BLaER1 (cell line): ENCODE results near the gene JPT2.

Source experiments
- H3K27ac ChIP-seq: shearing (Covaris generic); formaldehyde crosslinking; 2 replicates; pipeline ENCODE4 v1.8.1; 2022
- H3K27me3 ChIP-seq: shearing (Covaris generic); formaldehyde crosslinking; 2 replicates; pipeline ENCODE4 v1.8.1; 2022
- H3K36me3 ChIP-seq: shearing (Covaris generic); formaldehyde crosslinking; 2 replicates; pipeline ENCODE4 v1.8.1; 2022
- H3K4me1 ChIP-seq: shearing (Covaris generic); formaldehyde crosslinking; 2 replicates; pipeline ENCODE4 v1.8.1; 2022
- H3K4me2 ChIP-seq: shearing (Covaris generic); formaldehyde crosslinking; 2 replicates; pipeline ENCODE4 v1.8.1; 2022
- H3K4me3 ChIP-seq: shearing (Covaris generic); formaldehyde crosslinking; 2 replicates; pipeline ENCODE4 v1.8.1; 2022
- H3K9ac ChIP-seq: shearing (Covaris generic); formaldehyde crosslinking; 2 replicates; pipeline ENCODE4 v1.8.1; 2022
- H3K9me3 ChIP-seq: shearing (Covaris generic); formaldehyde crosslinking; 2 replicates; pipeline ENCODE4 v1.8.1; 2022
- H4K20me1 ChIP-seq: shearing (Covaris generic); formaldehyde crosslinking; 2 replicates; pipeline ENCODE4 v1.8.1; 2022
- Cebpa-rat ChIP-seq: shearing (Covaris generic); IDR thresholded peaks from 2 replicates; pipeline ENCODE4 v1.8.1; 2022

Gene JPT2

GRCh38 chr16:1638757-1639156 lies 39.3 kb upstream of the JPT2 start:
- Histone ChIP-seq H3K27ac (peak overlapping the region; percentile 78), H3K27me3 (no peaks in the 10 kb centered on the region), H3K4me3 (no peak overlapping the region), H3K9ac (no peak overlapping the region), H3K9me3 (no peaks in the 10 kb centered on the region), H3K4me1 (peaks cover 54% of the 10 kb centered on the region), H3K4me2 (peak overlapping the region; percentile 83), H3K36me3 (peaks cover 94% of the 10 kb centered on the region), H4K20me1 (no peaks in the 10 kb centered on the region; the same call in 1 of the 2 replicates)
- TF ChIP-seq Cebpa-rat = no peak

- H3K27ac ChIP-seq = peak overlapping the region; percentile 78
- TF ChIP-seq Cebpa-rat = no peak
- H3K4me3 ChIP-seq = no peak overlapping the region; the same call in 1 of the 2 replicates
- no peaks in the 10 kb centered on the region; the same call in 1 of the 2 replicates for H4K20me1 ChIP-seq
- peaks cover 94% of the 10 kb centered on the region for H3K36me3 ChIP-seq
- no peaks in the 10 kb centered on the region for H3K27me3 ChIP-seq
- H3K4me2 ChIP-seq = peak overlapping the region; percentile 83
- H3K4me1 ChIP-seq = peaks cover 60% of the 10 kb centered on the region
- no peaks in the 10 kb centered on the region for H3K9me3 ChIP-seq
- 0 out of 2 replicates have a peak overlapping the region, but pooled peaks have one; percentile 42 for H3K9ac ChIP-seq
Measured at GRCh38 chr16:1639282-1639681, 38.8 kb upstream of the JPT2 start.

- peaks cover 93% of the 10 kb centered on the region for H3K36me3 ChIP-seq
- H3K4me2 ChIP-seq = peak overlapping the region; percentile 83
- H4K20me1 ChIP-seq = no peaks in the 10 kb centered on the region; the same call in 1 of the 2 replicates
- H3K27me3 ChIP-seq = no peaks in the 10 kb centered on the region
- H3K9ac ChIP-seq = peak overlapping the region; percentile 42
- H3K9me3 ChIP-seq = no peaks in the 10 kb centered on the region
- H3K27ac ChIP-seq = peak overlapping the region; percentile 78
- peak overlapping the region; percentile 22; the same call in 1 of the 2 replicates for H3K4me3 ChIP-seq
- TF ChIP-seq Cebpa-rat = no peak
- H3K4me1 ChIP-seq = peaks cover 66% of the 10 kb centered on the region
Measured at GRCh38 chr16:1639860-1640259, 38.2 kb upstream of the JPT2 start.

DNA sequence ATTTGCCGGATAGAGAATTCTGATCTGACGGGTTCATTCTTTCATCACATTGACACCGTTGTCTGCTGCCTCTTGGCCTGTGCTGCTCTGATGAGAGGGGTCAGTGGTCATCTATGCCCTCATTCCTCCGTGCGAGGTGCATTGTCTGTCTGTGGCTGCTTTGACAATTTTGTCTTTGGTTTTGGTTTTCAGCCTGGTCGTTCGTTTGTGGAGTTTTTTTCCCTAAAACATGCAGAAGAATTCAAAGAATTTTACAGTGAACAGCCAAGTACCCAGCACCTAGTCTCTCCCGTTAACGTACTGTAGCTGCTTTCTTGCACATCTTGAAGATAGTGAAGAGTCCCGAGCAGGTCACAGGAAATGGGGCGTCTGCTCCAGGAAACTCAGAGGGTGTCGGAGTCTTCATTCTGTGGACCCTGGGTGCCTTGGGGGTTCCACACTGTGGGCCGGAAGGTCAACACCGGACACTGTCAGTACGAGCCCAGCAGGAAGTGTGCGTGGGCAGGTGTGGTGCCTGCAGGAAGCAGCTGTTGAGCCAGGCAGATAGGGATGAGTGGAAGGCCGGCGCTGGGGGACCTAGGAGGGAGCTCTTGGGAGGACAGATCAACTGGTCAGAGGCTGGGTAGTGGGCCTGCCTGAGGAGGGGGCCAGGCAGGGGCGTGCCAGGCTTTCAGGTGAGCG lies 37.7 kb upstream of the JPT2 start:
- Histone ChIP-seq H3K9me3 (no peaks in the 10 kb centered on the region), H3K4me2 (peak overlapping the region; percentile 83), H4K20me1 (no peaks in the 10 kb centered on the region; the same call in 1 of the 2 replicates), H3K27ac (peak overlapping the region; percentile 78), H3K27me3 (no peaks in the 10 kb centered on the region), H3K9ac (peak overlapping the region; percentile 42), H3K4me3 (peak overlapping the region; percentile 22; the same call in 1 of the 2 replicates), H3K36me3 (peaks cover 93% of the 10 kb centered on the region), H3K4me1 (peaks cover 71% of the 10 kb centered on the region)
- TF ChIP-seq Cebpa-rat = no peak

DNA sequence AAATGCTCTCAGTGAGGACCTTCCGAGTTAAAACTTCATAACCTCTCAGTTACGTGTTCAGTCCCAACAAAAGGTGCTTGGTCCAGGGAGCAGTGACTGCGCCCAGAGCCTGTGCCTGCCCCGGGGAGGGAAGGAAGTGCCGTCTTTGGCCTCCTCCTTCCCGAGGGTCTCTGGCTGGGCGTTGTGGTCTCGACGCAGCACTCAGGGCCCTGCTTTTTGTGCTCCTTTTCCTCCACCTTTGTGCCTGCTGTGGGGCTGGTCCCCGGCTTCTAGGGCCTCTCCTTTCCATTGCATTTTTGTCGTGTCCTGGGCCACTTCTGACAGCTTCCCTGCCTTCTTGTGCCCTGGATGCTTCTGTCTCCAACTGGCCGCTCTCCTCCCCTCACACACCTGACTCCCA lies 36.8 kb upstream of the JPT2 start:
- H3K4me3 ChIP-seq = no peak overlapping the region
- H3K4me1 ChIP-seq = peaks cover 80% of the 10 kb centered on the region
- H3K27me3 ChIP-seq = no peaks in the 10 kb centered on the region
- no peak for TF ChIP-seq Cebpa-rat
- peak overlapping the region; percentile 78 for H3K27ac ChIP-seq
- H3K9me3 ChIP-seq = no peaks in the 10 kb centered on the region
- H3K9ac ChIP-seq = peak overlapping the region; percentile 42
- H3K4me2 ChIP-seq = peak overlapping the region; percentile 83
- no peaks in the 10 kb centered on the region for H4K20me1 ChIP-seq
- H3K36me3 ChIP-seq = peaks cover 93% of the 10 kb centered on the region

DNA sequence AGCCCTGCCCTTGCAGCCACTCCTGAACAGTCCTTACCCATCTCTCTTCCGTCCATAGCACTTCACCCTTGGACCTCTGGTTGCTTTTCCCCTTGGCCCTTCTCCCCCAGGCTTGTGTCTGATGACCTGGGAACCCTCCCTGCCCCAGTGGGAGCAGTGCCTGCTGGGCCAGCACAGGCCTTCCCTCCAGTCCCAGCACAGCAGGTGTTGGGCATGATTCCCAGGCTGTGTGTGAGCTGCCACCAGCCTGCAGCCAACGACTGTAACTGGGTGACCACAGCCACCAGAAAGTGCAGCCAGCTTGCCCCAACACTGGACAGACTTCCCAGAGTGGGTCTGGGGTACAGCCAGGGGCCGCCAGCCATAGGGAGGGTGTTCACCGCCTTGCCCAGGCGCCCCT lies 35.9 kb upstream of the JPT2 start:
- no peak for TF ChIP-seq Cebpa-rat
- Histone ChIP-seq H3K9me3 (no peaks in the 10 kb centered on the region), H3K36me3 (peaks cover 86% of the 10 kb centered on the region), H3K4me3 (no peak overlapping the region), H3K27me3 (no peaks in the 10 kb centered on the region), H3K4me2 (peak overlapping the region; percentile 12; the same call in 1 of the 2 replicates), H3K4me1 (peaks cover 88% of the 10 kb centered on the region), H3K9ac (no peak overlapping the region; the same call in 1 of the 2 replicates), H4K20me1 (no peaks in the 10 kb centered on the region), H3K27ac (peak overlapping the region; percentile 78)

DNA sequence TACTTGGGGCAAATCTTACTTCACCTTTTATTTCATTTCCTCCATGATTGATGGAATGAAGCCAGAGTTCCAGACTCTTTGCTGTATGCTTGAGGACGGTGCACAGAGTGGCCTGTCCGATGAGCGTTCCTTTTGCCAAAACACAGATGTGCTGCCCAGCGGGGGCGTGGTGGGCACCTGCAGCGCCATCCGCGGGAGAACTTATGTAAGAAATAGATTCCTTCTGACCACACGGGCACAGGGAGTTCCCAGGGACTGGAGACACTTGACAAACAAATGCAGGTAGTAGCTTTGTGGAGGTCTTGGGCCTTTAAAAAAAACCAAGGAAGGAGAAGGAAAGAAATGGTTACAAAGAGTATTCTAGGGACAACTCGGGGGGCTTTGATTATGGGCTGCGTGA lies 35.3 kb upstream of the JPT2 start:
- no peak for TF ChIP-seq Cebpa-rat
- H3K36me3 ChIP-seq = peaks cover 80% of the 10 kb centered on the region
- H3K4me1 ChIP-seq = peaks cover 94% of the 10 kb centered on the region
- peak overlapping the region; percentile 78 for H3K27ac ChIP-seq
- H3K4me3 ChIP-seq = no peak overlapping the region
- no peak overlapping the region; the same call in 1 of the 2 replicates for H3K9ac ChIP-seq
- H3K9me3 ChIP-seq = no peaks in the 10 kb centered on the region
- no peak overlapping the region for H3K4me2 ChIP-seq
- no peaks in the 10 kb centered on the region for H3K27me3 ChIP-seq
- no peaks in the 10 kb centered on the region for H4K20me1 ChIP-seq

- Histone ChIP-seq H3K27ac (peak overlapping the region; percentile 98; the same call in 1 of the 2 replicates), H4K20me1 (no peaks in the 10 kb centered on the region), H3K9me3 (no peaks in the 10 kb centered on the region), H3K9ac (no peak overlapping the region), H3K4me1 (peaks cover 94% of the 10 kb centered on the region), H3K27me3 (no peaks in the 10 kb centered on the region), H3K4me3 (no peak overlapping the region), H3K36me3 (peaks cover 72% of the 10 kb centered on the region), H3K4me2 (no peak overlapping the region)
- no peak for TF ChIP-seq Cebpa-rat
Measured at GRCh38 chr16:1643521-1643920, 34.6 kb upstream of the JPT2 start.

- Histone ChIP-seq H3K9ac (peak overlapping the region; percentile 86; the same call in 1 of the 2 replicates), H3K36me3 (peaks cover 59% of the 10 kb centered on the region), H3K27me3 (no peaks in the 10 kb centered on the region), H3K4me2 (peak overlapping the region; percentile 80), H4K20me1 (no peaks in the 10 kb centered on the region), H3K27ac (peak overlapping the region; percentile 98), H3K9me3 (no peaks in the 10 kb centered on the region), H3K4me1 (peaks cover 87% of the 10 kb centered on the region), H3K4me3 (no peak overlapping the region)
- no peak for TF ChIP-seq Cebpa-rat
Measured at GRCh38 chr16:1645914-1646525, 32.1 kb upstream of the JPT2 start.

- Histone ChIP-seq H3K4me2 (peak overlapping the region; percentile 80), H3K27me3 (no peaks in the 10 kb centered on the region), H3K4me3 (0 out of 2 replicates have a peak overlapping the region, but pooled peaks have one; percentile 31), H4K20me1 (no peaks in the 10 kb centered on the region), H3K36me3 (peaks cover 59% of the 10 kb centered on the region), H3K27ac (peak overlapping the region; percentile 98), H3K4me1 (peaks cover 69% of the 10 kb centered on the region), H3K9me3 (no peaks in the 10 kb centered on the region), H3K9ac (peak overlapping the region; percentile 86)
- no peak for TF ChIP-seq Cebpa-rat
Measured at GRCh38 chr16:1647856-1648255, 30.2 kb upstream of the JPT2 start.
